Astrocyte (in vitro differentiated cells and primary cell): ENCODE results near the gene NOXO1. TPM values are rescaled to one million over a fixed set of nuclear protein-coding genes. Genes with fewer than 3 reads are reported as not detected.

ENCODE experiments used
- DNase-seq: peaks from one replicate; pipeline ENCODE4 v3.0.0-alpha.2; 2010; ENCODE audit warnings: low read depth
- FAIRE-seq: peaks from 2 replicates; lab custom pipeline; 2011; peaks lifted over from hg19 to GRCh38; lab: Jason Lieb, UNC
- H2AFZ ChIP-seq: 2 replicates; pipeline ENCODE4 v1.6.0; 2012; ENCODE audit warnings: low read depth, low read length, inconsistent platforms
- H3K27ac ChIP-seq: 2 replicates; pipeline ENCODE4 v1.5.1; 2011; ENCODE audit warnings: low read depth, low read length, inconsistent platforms
- H3K27me3 ChIP-seq: 2 replicates; pipeline ENCODE4 v1.6.0; 2011; ENCODE audit warnings: low read length, inconsistent platforms; ENCODE audit not compliant: insufficient read depth
- H3K36me3 ChIP-seq: 2 replicates; pipeline ENCODE4 v1.5.1; 2011; ENCODE audit warnings: low read length, inconsistent platforms; ENCODE audit not compliant: insufficient read depth
- H3K4me1 ChIP-seq: 2 replicates; pipeline ENCODE4 v1.5.1; 2011; ENCODE audit warnings: low read length, inconsistent platforms; ENCODE audit not compliant: insufficient read depth
- H3K4me2 ChIP-seq: 2 replicates; pipeline ENCODE4 v1.6.0; 2012; ENCODE audit warnings: low read length, inconsistent platforms
- H3K4me3 ChIP-seq: 2 replicates; pipeline ENCODE4 v1.5.1; 2011; ENCODE audit warnings: low read depth, mild to moderate bottlenecking, low read length, inconsistent platforms; ENCODE audit not compliant: insufficient read depth
- H3K79me2 ChIP-seq: 2 replicates; pipeline ENCODE4 v1.6.0; 2012; ENCODE audit warnings: mild to moderate bottlenecking, low read length, inconsistent platforms; ENCODE audit not compliant: insufficient read depth
- H3K9ac ChIP-seq: 2 replicates; pipeline ENCODE4 v1.6.0; 2012; ENCODE audit warnings: mild to moderate bottlenecking, low read length, inconsistent platforms
- H3K9me3 ChIP-seq: 2 replicates; pipeline ENCODE4 v1.5.1; 2012; ENCODE audit warnings: low read depth, mild to moderate bottlenecking, low read length, inconsistent platforms; ENCODE audit not compliant: insufficient read depth
- H4K20me1 ChIP-seq: 2 replicates; pipeline ENCODE4 v1.6.0; 2012; ENCODE audit warnings: low read length, inconsistent platforms; ENCODE audit not compliant: insufficient read depth
- H3K27ac Mint-ChIP-seq: one replicate; pipeline ENCODE4 v1.8.0; 2021; ENCODE audit warnings: mild to moderate bottlenecking, mixed read lengths; ENCODE audit not compliant: unreplicated experiment
- H3K27me3 Mint-ChIP-seq: one replicate; pipeline ENCODE4 v1.8.0; 2021; ENCODE audit warnings: low read depth, mixed read lengths; ENCODE audit not compliant: unreplicated experiment
- H3K36me3 Mint-ChIP-seq: one replicate; pipeline ENCODE4 v1.8.0; 2021; ENCODE audit warnings: low read depth, mixed read lengths; ENCODE audit not compliant: unreplicated experiment
- H3K4me1 Mint-ChIP-seq: one replicate; pipeline ENCODE4 v1.8.0; 2021; ENCODE audit warnings: low read depth, mixed read lengths; ENCODE audit not compliant: unreplicated experiment
- H3K4me3 Mint-ChIP-seq: one replicate; pipeline ENCODE4 v1.8.0; 2021; ENCODE audit warnings: mild to moderate bottlenecking, moderate library complexity, mixed read lengths; ENCODE audit not compliant: unreplicated experiment
- H3K9me3 Mint-ChIP-seq: one replicate; pipeline ENCODE4 v1.8.0; 2021; ENCODE audit warnings: mild to moderate bottlenecking, mixed read lengths; ENCODE audit not compliant: unreplicated experiment
- EZH2 ChIP-seq: IDR thresholded peaks from 2 replicates; pipeline ENCODE4 v1.6.1; 2012; ENCODE audit warnings: mild to moderate bottlenecking, low read length, inconsistent platforms; ENCODE audit not compliant: insufficient read depth
- total RNA-seq: library from RNA; stranded (reverse); gene quantifications from 2 replicates; pipeline ENCODE4 v1.2.1, GENCODE V29; 2021
- TF ChIP-seq, protein P1 (sequence below): IDR thresholded peaks from 2 replicates; pipeline ENCODE4 v1.5.1; 2011; ENCODE audit warnings: low read depth, mild to moderate bottlenecking, inconsistent platforms, low read length, moderate library complexity; ENCODE audit not compliant: insufficient read depth

NOXO1 gene
- total RNA-seq, 1 donor from 2014 or later, result 0.89 TPM

DNA sequence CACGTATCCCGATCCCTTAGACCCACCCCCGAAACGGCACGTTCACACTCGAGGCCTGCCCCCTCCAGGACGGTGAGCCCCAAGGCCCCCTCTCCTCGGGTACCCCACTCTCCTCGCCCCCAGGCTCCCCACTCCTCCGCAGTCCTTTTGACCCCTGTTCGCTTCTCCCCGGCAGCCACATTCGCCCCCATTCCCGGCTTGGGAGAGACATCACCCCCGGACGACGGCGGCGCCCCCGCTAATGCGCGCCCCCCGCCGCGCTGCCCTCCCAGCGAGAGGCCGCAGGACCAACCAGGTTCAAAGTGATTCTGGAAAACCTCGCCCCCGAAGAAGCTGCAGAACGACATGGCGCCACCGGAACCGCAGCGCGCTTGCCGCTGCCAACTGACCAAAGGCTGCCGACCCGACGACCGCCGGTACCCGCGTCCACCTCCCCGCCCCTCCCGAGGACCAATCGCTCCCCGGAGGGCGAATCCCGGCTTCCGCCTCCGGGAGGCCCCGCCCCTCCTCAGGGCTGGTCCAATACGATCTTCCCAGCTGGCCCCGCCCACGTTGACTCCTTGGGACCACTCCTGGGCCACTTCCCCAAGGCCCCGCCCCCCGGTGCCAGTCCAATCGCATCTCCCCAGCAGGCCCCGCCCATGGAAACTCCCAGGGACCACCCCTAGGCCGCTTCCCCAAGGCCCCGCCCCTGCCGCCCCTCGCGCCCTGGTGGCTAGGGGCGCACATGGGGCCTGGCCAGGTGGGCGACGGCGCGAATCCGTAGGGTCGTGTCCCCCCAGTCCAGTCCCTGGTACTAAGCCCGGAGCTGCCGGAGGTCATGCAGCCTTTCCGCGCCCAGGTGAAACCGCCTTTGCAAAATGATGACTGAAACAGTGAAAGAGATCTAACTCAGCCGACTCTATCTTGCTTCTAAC is 38.2 kb downstream of the NOXO1 start, which contains the start of gene MSRB1:
MSRB1 (minus strand) TSS at position 390 of the 917 bp plus-strand sequence; CDS start at position 347, 43 bp downstream.
- H3K36me3 Mint-ChIP-seq, result peaks cover 1% of the 10 kb centered on the region
- peak within 1 kb of the TSS; percentile 61 for H3K27ac ChIP-seq

GRCh38 chr16:1942047-1942809 is 39.0 kb downstream of the NOXO1 start:
- H2AFZ ChIP-seq, result peak overlapping the region; percentile 46
- peaks cover 3% of the 10 kb centered on the region for H3K36me3 Mint-ChIP-seq
- H3K4me3 Mint-ChIP-seq, result peak overlapping the region; percentile 86
- H3K4me2 ChIP-seq, result peak overlapping the region; percentile 97
- H3K27me3 Mint-ChIP-seq, result no peaks in the 10 kb centered on the region
- H3K9me3 ChIP-seq, result no peaks in the 10 kb centered on the region
- no peak for DNase-seq
- peaks cover 10% of the 10 kb centered on the region for H3K36me3 ChIP-seq
- H3K4me3 ChIP-seq, result peak overlapping the region; percentile 70
- H3K9ac ChIP-seq, result peak overlapping the region; percentile 85
- no peaks in the 10 kb centered on the region for H3K27me3 ChIP-seq
- peak overlapping the region; percentile 41 for H3K27ac Mint-ChIP-seq
- no peaks in the 10 kb centered on the region for H3K9me3 Mint-ChIP-seq
- FAIRE-seq, result no peak
- peaks cover 10% of the 10 kb centered on the region for H3K4me1 Mint-ChIP-seq
- peaks cover 21% of the 10 kb centered on the region for H3K4me1 ChIP-seq
- H4K20me1 ChIP-seq, result peaks cover 10% of the 10 kb centered on the region
- TF ChIP-seq, protein P1, sequence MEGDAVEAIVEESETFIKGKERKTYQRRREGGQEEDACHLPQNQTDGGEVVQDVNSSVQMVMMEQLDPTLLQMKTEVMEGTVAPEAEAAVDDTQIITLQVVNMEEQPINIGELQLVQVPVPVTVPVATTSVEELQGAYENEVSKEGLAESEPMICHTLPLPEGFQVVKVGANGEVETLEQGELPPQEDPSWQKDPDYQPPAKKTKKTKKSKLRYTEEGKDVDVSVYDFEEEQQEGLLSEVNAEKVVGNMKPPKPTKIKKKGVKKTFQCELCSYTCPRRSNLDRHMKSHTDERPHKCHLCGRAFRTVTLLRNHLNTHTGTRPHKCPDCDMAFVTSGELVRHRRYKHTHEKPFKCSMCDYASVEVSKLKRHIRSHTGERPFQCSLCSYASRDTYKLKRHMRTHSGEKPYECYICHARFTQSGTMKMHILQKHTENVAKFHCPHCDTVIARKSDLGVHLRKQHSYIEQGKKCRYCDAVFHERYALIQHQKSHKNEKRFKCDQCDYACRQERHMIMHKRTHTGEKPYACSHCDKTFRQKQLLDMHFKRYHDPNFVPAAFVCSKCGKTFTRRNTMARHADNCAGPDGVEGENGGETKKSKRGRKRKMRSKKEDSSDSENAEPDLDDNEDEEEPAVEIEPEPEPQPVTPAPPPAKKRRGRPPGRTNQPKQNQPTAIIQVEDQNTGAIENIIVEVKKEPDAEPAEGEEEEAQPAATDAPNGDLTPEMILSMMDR, result no peak
- no peak for TF ChIP-seq EZH2
- peak overlapping the region; percentile 61 for H3K27ac ChIP-seq
- H3K79me2 ChIP-seq, result peaks cover 16% of the 10 kb centered on the region

More for the DNA sequence above, 38.2 kb downstream of the NOXO1 start, which contains the start of gene MSRB1:
- H3K4me1 Mint-ChIP-seq, result peaks cover 10% of the 10 kb centered on the region
- Histone ChIP-seq H4K20me1 (peaks cover 10% of the 10 kb centered on the region), H3K79me2 (peaks cover 16% of the 10 kb centered on the region), H3K9me3 (no peaks in the 10 kb centered on the region), H3K4me3 (peak within 1 kb of the TSS; percentile 70), H3K36me3 (peaks cover 7% of the 10 kb centered on the region), H3K27me3 (no peaks in the 10 kb centered on the region), H2AFZ (peak within 1 kb of the TSS; percentile 83), H3K4me1 (peaks cover 21% of the 10 kb centered on the region), H3K4me2 (peak within 1 kb of the TSS; percentile 97), H3K9ac (peak within 1 kb of the TSS; percentile 85)
- TF ChIP-seq, protein P1, result no peak
- TF ChIP-seq EZH2, result no peak
- peak within 1 kb of the TSS; percentile 12 for H3K27ac Mint-ChIP-seq
- peak within 1 kb of the TSS; percentile 86 for H3K4me3 Mint-ChIP-seq
- H3K9me3 Mint-ChIP-seq, result no peaks in the 10 kb centered on the region
- no peak for FAIRE-seq
- DNase-seq, result peak; percentile 90
- peaks cover 4% of the 10 kb centered on the region for H3K27me3 Mint-ChIP-seq
